H1 (cell line): ENCODE results near the gene KIF26A. TPM values are rescaled to one million over a fixed set of nuclear protein-coding genes. Genes with fewer than 3 reads are reported as not detected.

Source experiments
- CBX5 ChIP-seq: fragments of 300-800, 300-1000 bp; sonication (generic); IDR thresholded peaks from 2 replicates; pipeline ENCODE4 v1.7.1; 2016; ENCODE audit warnings: antibody characterized with exemption, low read length, low read depth
- GABPA ChIP-seq: IDR thresholded peaks from 2 replicates; pipeline ENCODE4 v1.6.1; 2011; ENCODE audit warnings: mild to moderate bottlenecking, low read length, moderate library complexity, borderline replicate concordance; ENCODE audit not compliant: insufficient read depth
- JUN ChIP-seq: IDR thresholded peaks from 2 replicates; pipeline ENCODE4 v1.6.1; 2011; ENCODE audit warnings: low read depth, mild to moderate bottlenecking, improper control_type of control experiment, low read length
- RAD21 ChIP-seq, 2 experiments: IDR thresholded peaks in 1 of 2; conservative IDR thresholded peaks in 1 of 2; 2 replicates each; pipeline ENCODE4 v1.6.1; 2011; ENCODE audit warnings: low read depth in 2 of 2, low read length in 2 of 2, improper control_type of control experiment in 1 of 2, inconsistent platforms in 1 of 2, mild to moderate bottlenecking in 1 of 2, moderate library complexity in 1 of 2
- RBBP5 ChIP-seq: IDR thresholded peaks from 2 replicates; pipeline ENCODE4 v1.7.1; 2012; ENCODE audit warnings: low read depth, mild to moderate bottlenecking, inconsistent platforms, low read length, moderate library complexity, borderline replicate concordance
- polyA plus RNA-seq, 7 experiments: library from polyadenylated mRNA; depleted of rRNA in 3 of 7; stranded (reverse) in 5 of 7; unstranded in 2 of 7; fragments of >200 nt in 5 of 7; fragments of 200-250 nt in 2 of 7; gene quantifications; 1 replicate in 5 of 7; 2 replicates in 1 of 7; 4 replicates in 1 of 7; pipeline versions ENCODE4 v1.2.1 to v1.2.3, GENCODE V29; 2011 to 2013; ENCODE audit warnings: missing spikeins in 2 of 7, mixed read lengths in 2 of 7
- total RNA-seq: library from RNA; stranded (reverse); fragmentation: NEBNext Ultra II Directional; extraction: Animal tissue kit (Norgen Biotek cat#: 25700); gene quantifications from 2 replicates; pipeline ENCODE4 v1.2.1, GENCODE V29; 2021
- TF ChIP-seq, protein P1 (sequence below): IDR thresholded peaks from 2 replicates; pipeline ENCODE4 v1.6.1; 2011; ENCODE audit warnings: low read length, improper control_type of control experiment

The KIF26A gene
- total and polyA plus RNA-seq, 2 of the 8 experiments (the other 6 are each of a cell fraction or from before 2014, with no cell fraction given): 11.5 to 41.6 TPM

DNA sequence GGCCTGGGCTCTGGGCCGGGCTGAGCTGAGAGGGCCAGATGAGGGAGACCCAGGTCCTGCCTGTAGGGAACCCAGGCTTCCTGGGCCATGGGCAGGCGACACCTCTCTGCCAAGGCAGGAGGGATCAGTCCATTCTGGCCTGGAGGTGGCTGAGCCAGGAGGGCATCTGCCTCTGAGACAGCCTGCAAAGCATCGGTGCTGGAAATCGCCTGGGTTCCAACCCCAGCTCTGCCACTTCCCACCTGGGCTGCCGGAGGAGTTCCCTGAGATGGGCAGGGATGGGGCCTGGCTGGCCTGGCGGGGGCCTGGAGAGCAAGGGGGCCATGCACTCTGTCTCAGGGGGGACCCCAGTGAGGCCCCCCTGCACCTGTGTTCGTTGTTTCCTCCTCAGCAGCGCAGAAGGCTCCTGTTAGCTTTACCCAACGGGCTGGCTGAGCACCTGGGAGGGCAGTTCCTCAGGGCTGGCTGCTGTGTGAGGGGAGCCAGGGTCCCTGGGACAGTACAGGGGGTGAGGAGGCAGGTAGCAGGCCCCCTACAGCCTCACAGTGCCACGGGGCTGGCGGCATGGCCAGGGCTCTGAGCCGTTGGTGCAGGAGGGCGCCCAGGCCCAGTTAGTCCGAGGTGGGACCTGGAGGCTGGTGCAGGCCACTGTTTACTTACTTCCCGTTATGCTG lies 50.5 kb downstream of the KIF26A start (continued):
- TF ChIP-seq JUN: no peak
- no peak for TF ChIP-seq RBBP5
- no peak for TF ChIP-seq GABPA
- no peak for TF ChIP-seq CBX5
- TF ChIP-seq, protein P1, sequence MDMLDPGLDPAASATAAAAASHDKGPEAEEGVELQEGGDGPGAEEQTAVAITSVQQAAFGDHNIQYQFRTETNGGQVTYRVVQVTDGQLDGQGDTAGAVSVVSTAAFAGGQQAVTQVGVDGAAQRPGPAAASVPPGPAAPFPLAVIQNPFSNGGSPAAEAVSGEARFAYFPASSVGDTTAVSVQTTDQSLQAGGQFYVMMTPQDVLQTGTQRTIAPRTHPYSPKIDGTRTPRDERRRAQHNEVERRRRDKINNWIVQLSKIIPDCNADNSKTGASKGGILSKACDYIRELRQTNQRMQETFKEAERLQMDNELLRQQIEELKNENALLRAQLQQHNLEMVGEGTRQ: no peak
- TF ChIP-seq RAD21 (IDR thresholded peaks at IDR 0.05 in 1 of 2, conservative IDR thresholded peaks at IDR 0.05 in 1 of 2; ENCODE audit: low read depth in 2 of 2, low read length in 2 of 2): no peak
- TF ChIP-seq, all 59 proteins: peak for 0
